Natural killer cell (primary cell): Measurements from ENCODE around the gene CDC45. TPM values are rescaled to one million over a fixed set of nuclear protein-coding genes. Genes with fewer than 3 reads are reported as not detected.

Experiments
- ATAC-seq, 3 donors: fragments of 150-1000 bp in 2 of 3; fragments of 200-7000 bp in 1 of 3; cut with Tn5 transposase; 1 replicate in 1 of 3; 2 replicates in 2 of 3; pipeline ENCODE4 v1.10.0; 2021; ENCODE audit warnings: mild to moderate bottlenecking in 2 of 3, moderate library complexity in 2 of 3
- DNase-seq, 2 donors: peaks; one replicate each; pipeline versions ENCODE4 v3.0.0 to v3.0.0-alpha.2; 2013 to 2021; ENCODE audit warnings: mixed read lengths in 1 of 2
- H3K27ac ChIP-seq: one replicate; pipeline ENCODE4 v1.5.1; 2013; ENCODE audit warnings: mild to moderate bottlenecking, low read length
- H3K27me3 ChIP-seq: one replicate; pipeline ENCODE4 v1.6.1; 2013; ENCODE audit warnings: low read length; ENCODE audit not compliant: control insufficient read depth, insufficient read depth
- H3K36me3 ChIP-seq: one replicate; pipeline ENCODE4 v1.6.1; 2013; ENCODE audit warnings: low read length; ENCODE audit not compliant: control insufficient read depth, insufficient read depth
- H3K4me1 ChIP-seq: one replicate; pipeline ENCODE4 v1.6.1; 2013; ENCODE audit warnings: low read length; ENCODE audit not compliant: control insufficient read depth, insufficient read depth
- H3K4me3 ChIP-seq: one replicate; pipeline ENCODE4 v1.5.1; 2013; ENCODE audit warnings: low read length
- H3K9me3 ChIP-seq: one replicate; pipeline ENCODE4 v1.6.1; 2013; ENCODE audit warnings: low read length; ENCODE audit not compliant: control insufficient read depth, insufficient read depth
- H3K27ac Mint-ChIP-seq, 2 donors: one replicate each; pipeline ENCODE4 v1.8.0; 2022; ENCODE audit warnings: mild to moderate bottlenecking in 2 of 2, mixed read lengths in 2 of 2, moderate library complexity in 1 of 2
- H3K27me3 Mint-ChIP-seq, 2 donors: one replicate each; pipeline ENCODE4 v1.8.0; 2022; ENCODE audit warnings: low read depth in 2 of 2, mixed read lengths in 2 of 2
- H3K36me3 Mint-ChIP-seq: one replicate; pipeline ENCODE4 v1.8.0; 2022; ENCODE audit warnings: mixed read lengths
- H3K4me1 Mint-ChIP-seq, 2 donors: one replicate each; pipeline ENCODE4 v1.8.0; 2022; ENCODE audit warnings: mixed read lengths in 2 of 2
- H3K4me3 Mint-ChIP-seq: one replicate; pipeline ENCODE4 v1.8.0; 2022; ENCODE audit warnings: mild to moderate bottlenecking, moderate library complexity, mixed read lengths
- H3K9me3 Mint-ChIP-seq, 2 donors: one replicate each; pipeline ENCODE4 v1.8.0; 2022; ENCODE audit warnings: mixed read lengths in 2 of 2
- WGBS: methylation state at CpG from one replicate; pipeline ENCODE4 v1.1.7; 2013; ENCODE audit warnings: missing lambda C conversion rate; ENCODE audit not compliant: insufficient coverage; 5-methylcytosine and 5-hydroxymethylcytosine counted together
- intact Hi-C: fragments of 100-400 bp; cut with micrococcal nuclease; formaldehyde crosslinking; loops from one replicate; pipeline ENCODE4 v1.14.2; 2022
- total RNA-seq, 4 donors: library from RNA; stranded (reverse); fragments of 120-200 nt in 1 of 4; gene quantifications; one replicate each; pipeline versions ENCODE4 v1.2.3 to v1.2.4, GENCODE V29; 2013 to 2022
- TF ChIP-seq, protein P1 (sequence below): fragments of 200-600 bp; IDR thresholded peaks from one replicate; pipeline ENCODE4 v1.8.0; 2022; ENCODE audit warnings: antibody characterized with exemption

The CDC45 gene
- total RNA-seq, 3 donors from 2014 or later (not counting 1 experiment from before 2014, with no cell fraction given), result 1.6 to 4.8 (median 3.3) TPM

DNA sequence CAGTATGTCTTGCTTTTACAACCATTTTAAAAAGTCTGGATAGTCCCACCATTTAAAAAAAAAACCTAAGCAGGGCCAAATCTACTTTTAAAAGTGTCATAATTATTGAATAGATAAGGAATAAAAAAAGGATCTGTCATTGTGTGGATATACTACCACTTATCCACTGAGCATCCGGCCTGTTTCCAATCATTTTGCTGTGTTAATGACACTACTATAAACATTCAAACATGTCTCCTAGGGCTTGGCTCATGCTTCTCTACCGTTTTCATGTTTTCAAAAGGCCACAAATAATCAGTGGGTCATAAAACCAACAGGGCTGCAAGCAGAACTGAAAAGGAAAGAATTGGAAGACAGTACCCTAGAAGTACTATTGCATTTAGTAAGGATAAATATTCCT lies 19.7 kb upstream of the CDC45 start:
- Histone ChIP-seq H3K27ac (no peak overlapping the region), H3K27me3 (no peaks in the 10 kb centered on the region), H3K9me3 (no peaks in the 10 kb centered on the region), H3K36me3 (peaks cover 56% of the 10 kb centered on the region), H3K4me3 (no peak overlapping the region), H3K4me1 (no peaks in the 10 kb centered on the region)
- H3K4me3 Mint-ChIP-seq, result no peak overlapping the region
- H3K36me3 Mint-ChIP-seq, result no peaks in the 10 kb centered on the region
- H3K27ac Mint-ChIP-seq, result no peak overlapping the region
- H3K9me3 Mint-ChIP-seq, result no peaks in the 10 kb centered on the region
- no peaks in the 10 kb centered on the region for H3K27me3 Mint-ChIP-seq
- DNase-seq, result no peak
- no peaks in the 10 kb centered on the region for H3K4me1 Mint-ChIP-seq
- intact Hi-C loops, result no loop called here
- WGBS, result 100% methylated on average over 2 of the region's 2 CpGs
- TF ChIP-seq, protein P1, sequence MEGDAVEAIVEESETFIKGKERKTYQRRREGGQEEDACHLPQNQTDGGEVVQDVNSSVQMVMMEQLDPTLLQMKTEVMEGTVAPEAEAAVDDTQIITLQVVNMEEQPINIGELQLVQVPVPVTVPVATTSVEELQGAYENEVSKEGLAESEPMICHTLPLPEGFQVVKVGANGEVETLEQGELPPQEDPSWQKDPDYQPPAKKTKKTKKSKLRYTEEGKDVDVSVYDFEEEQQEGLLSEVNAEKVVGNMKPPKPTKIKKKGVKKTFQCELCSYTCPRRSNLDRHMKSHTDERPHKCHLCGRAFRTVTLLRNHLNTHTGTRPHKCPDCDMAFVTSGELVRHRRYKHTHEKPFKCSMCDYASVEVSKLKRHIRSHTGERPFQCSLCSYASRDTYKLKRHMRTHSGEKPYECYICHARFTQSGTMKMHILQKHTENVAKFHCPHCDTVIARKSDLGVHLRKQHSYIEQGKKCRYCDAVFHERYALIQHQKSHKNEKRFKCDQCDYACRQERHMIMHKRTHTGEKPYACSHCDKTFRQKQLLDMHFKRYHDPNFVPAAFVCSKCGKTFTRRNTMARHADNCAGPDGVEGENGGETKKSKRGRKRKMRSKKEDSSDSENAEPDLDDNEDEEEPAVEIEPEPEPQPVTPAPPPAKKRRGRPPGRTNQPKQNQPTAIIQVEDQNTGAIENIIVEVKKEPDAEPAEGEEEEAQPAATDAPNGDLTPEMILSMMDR, result no peak
- ATAC-seq, result no peak

DNA sequence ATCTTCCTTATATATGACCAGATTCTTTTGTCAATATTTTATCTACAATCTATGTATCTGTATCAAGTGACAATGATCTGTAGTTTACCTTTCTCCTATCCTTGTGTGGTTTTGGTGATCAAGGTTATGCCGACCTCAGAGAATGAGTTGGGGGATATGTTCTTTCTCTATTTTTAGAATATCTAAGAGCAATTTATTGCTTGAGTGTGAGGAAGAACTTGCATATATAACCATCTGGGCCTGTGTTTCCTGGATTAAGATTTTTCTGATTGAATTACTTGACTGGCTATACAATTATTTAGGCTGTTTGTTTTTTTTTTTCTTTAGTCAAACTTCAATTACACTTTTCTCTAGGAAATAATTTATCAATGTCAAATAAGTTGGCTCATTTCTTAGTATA lies 18.2 kb upstream of the CDC45 start:
- WGBS, result no CpG with 5 or more reads among the region's 1 CpG
- TF ChIP-seq, protein P1, result no peak
- H3K36me3 Mint-ChIP-seq, result no peaks in the 10 kb centered on the region
- Histone ChIP-seq H3K36me3 (peaks cover 56% of the 10 kb centered on the region), H3K27ac (no peak overlapping the region), H3K4me1 (no peaks in the 10 kb centered on the region), H3K4me3 (no peak overlapping the region), H3K9me3 (no peaks in the 10 kb centered on the region), H3K27me3 (no peaks in the 10 kb centered on the region)
- H3K9me3 Mint-ChIP-seq, result no peaks in the 10 kb centered on the region
- no peak overlapping the region for H3K27ac Mint-ChIP-seq
- H3K27me3 Mint-ChIP-seq, result no peaks in the 10 kb centered on the region
- H3K4me1 Mint-ChIP-seq, result no peaks in the 10 kb centered on the region
- ATAC-seq (no peak), DNase-seq (no peak)
- H3K4me3 Mint-ChIP-seq, result no peak overlapping the region
- intact Hi-C loops, result no loop called here

DNA sequence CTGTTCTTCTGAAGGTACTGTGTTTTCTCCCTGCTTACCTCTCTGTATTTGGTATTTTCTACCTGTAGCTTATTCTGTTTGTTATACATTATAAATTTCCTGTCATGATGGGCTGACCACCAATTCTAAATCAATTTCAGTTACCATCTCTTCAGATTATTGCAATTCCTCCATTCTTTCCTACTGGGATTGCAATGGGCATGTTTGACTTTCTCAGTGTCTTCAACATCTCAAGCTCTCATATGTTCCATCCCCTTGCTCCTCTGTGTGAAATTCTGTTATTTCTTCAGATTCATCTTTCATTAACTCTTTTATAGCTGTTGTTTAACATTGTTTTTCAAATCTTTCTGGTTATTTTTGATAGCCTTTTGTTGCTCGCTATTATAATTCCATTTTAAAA lies 16.7 kb upstream of the CDC45 start:
- no peaks in the 10 kb centered on the region for H3K27me3 ChIP-seq
- no peak overlapping the region for H3K27ac ChIP-seq
- intact Hi-C loops, result no loop called here
- Mint-ChIP-seq H3K4me1 (no peaks in the 10 kb centered on the region), H3K4me3 (no peak overlapping the region), H3K9me3 (no peaks in the 10 kb centered on the region), H3K27me3 (no peaks in the 10 kb centered on the region), H3K27ac (peak overlapping the region in 1 of 2 donors; percentile 5), H3K36me3 (no peaks in the 10 kb centered on the region)
- H3K4me3 ChIP-seq, result no peak overlapping the region
- TF ChIP-seq, protein P1, result no peak
- H3K9me3 ChIP-seq, result no peaks in the 10 kb centered on the region
- DNase-seq (no peak), ATAC-seq (no peak)
- H3K4me1 ChIP-seq, result no peaks in the 10 kb centered on the region
- no CpG with 5 or more reads among the region's 1 CpG for WGBS
- peaks cover 60% of the 10 kb centered on the region for H3K36me3 ChIP-seq
